Measurements from ENCODE around the gene TUBA4A.

Gene TUBA4A

DNA sequence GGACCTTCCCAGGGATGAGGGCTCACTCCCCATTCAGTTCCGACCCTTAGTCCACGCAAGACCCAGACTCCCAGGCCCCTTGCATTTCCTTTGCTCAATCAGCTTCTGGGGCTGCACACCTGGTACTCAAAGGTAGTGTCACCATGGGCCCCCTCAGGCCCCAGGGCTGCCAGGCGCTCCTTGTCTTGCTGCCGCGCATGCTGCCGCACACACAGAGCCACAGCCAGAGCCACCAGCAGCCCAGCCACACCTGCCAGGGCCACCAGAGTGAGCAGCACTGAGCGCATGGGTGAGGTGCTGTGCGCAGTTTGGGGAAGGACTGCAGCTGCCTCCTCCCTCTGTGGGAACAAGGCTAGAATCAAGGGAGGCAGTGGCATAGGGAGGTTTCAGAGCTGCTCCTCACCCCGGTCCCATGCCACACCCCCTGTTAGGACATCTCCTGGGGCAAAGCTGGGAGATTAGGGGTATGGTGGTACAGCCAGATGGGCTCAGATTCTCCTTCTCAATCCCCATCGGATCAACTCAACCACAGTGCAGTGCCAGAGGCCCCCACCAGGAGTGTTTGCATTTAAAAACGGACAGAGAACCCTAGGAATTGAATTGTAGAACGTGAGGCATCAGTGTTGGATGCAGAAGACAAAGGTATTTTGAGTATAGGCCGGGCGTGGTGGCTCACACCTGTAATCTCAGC is 44.2 kb upstream of the TUBA4A start (continued):
- TF ChIP-seq ZFP69B (tag by site-specific recombination; IDR thresholded peaks at IDR 0.05) (no peak), ZNF660 (tag by site-specific recombination; IDR thresholded peaks at IDR 0.05) (no peak), ZNF560 (tag by site-specific recombination; IDR thresholded peaks at IDR 0.05; ENCODE audit: borderline replicate concordance) (no peak), ZNF843 (tag by site-specific recombination; IDR thresholded peaks at IDR 0.05) (no peak), ZNF416 (tag by site-specific recombination; IDR thresholded peaks at IDR 0.05) (no peak), ZNF621 (tag by site-specific recombination; IDR thresholded peaks at IDR 0.05) (no peak), ZSCAN4 (tag by site-specific recombination; IDR thresholded peaks at IDR 0.05) (no peak)

DNA sequence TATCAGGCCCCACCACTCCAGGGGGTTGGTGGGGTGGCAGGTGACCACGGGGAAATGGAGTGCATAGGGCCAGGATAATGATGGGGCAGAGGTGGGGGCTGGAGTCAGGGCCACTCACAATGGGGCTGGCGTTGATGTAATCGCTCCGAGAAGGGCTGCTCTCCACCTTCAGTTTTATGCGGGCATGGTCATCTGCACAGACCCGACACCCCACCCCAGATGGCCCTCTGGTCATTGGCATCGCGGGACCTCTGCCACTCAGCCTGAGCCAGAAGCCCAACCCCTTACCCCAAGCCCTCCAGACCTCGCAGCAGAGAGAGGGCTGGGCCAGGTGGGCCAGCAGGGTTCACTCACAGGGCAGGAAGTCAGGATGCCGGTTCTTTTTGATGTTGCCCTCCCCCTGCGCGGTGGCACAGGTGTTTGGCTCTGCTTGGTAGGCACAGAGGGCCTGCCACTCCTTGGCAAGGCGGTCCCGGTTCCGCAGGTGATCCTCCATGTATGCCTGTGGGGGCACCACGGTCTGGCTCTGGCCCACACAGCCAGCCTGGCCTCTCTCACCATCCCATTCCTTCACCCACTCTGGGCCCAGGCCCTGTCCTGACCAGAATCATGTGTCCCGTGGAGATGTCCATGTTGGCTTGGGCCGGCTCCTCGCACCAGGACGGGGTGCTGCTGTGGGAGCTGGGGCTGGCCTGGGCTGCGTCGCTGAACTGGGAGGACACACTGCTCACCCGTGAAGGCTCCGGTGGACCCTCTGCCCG is 43.1 kb upstream of the TUBA4A start:
- POLR2A ChIA-PET: no interaction called here

GRCh38 chr2:219296142-219296541 is 42.4 kb upstream of the TUBA4A start:
- H3K9me3 ChIP-seq (ENCODE audit: control insufficient read depth, insufficient read depth, low read depth, low read length): no peaks in the 10 kb centered on the region
- CTCF ChIA-PET: interaction anchor here (0.6 to 11.6 kb wide), 25 partner anchors 8 to 290 kb away, joined by 3 to 297 read pairs (median 7); partner anchors contain the start of genes ABCB6, ANKZF1, ATG9A and CNPPD1
- POLR2A ChIA-PET: interaction anchor here (2.1 kb wide), 1 partner anchor 119 kb away, joined by 6 read pairs; the partner anchor contains the start of gene CNPPD1
- H3K4me3 ChIP-seq (ENCODE audit: low read depth, low read length): no peak overlapping the region
- H3K36me3 ChIP-seq (ENCODE audit: control insufficient read depth in 2 of 2, insufficient read depth in 1 of 2, low read length in 2 of 2): no peaks in the 10 kb centered on the region
- no peaks in the 10 kb centered on the region; the same call in 1 of the 2 replicates for H3K4me1 ChIP-seq (ENCODE audit: control insufficient read depth, insufficient read depth, low read length)
- no peak overlapping the region for H3K27ac ChIP-seq (ENCODE audit: extremely low read depth, low read depth, low read length)
- TF ChIP-seq ZNF768 (tag by site-specific recombination; IDR thresholded peaks at IDR 0.05) (no peak), ZNF366 (tag by site-specific recombination; conservative IDR thresholded peaks at IDR 0.05) (no peak), OVOL3 (tag by site-specific recombination; IDR thresholded peaks at IDR 0.05) (no peak), ZNF473 (tag by site-specific recombination; IDR thresholded peaks at IDR 0.05) (no peak), ZNF76 (tag by site-specific recombination; IDR thresholded peaks at IDR 0.05; ENCODE audit: borderline replicate concordance, low read depth) (no peak), ZNF510 (tag by site-specific recombination; IDR thresholded peaks at IDR 0.05; ENCODE audit: insufficient replicate concordance) (no peak), ZSCAN23 (tag by site-specific recombination; IDR thresholded peaks at IDR 0.05) (no peak), ZBTB48 (tag by site-specific recombination; IDR thresholded peaks at IDR 0.05) (no peak), ZNF335 (tag by site-specific recombination; conservative IDR thresholded peaks at IDR 0.05) (no peak), ZNF530 (tag by site-specific recombination; IDR thresholded peaks at IDR 0.05; ENCODE audit: low read depth) (no peak)
- TF ChIP-seq, protein P1, sequence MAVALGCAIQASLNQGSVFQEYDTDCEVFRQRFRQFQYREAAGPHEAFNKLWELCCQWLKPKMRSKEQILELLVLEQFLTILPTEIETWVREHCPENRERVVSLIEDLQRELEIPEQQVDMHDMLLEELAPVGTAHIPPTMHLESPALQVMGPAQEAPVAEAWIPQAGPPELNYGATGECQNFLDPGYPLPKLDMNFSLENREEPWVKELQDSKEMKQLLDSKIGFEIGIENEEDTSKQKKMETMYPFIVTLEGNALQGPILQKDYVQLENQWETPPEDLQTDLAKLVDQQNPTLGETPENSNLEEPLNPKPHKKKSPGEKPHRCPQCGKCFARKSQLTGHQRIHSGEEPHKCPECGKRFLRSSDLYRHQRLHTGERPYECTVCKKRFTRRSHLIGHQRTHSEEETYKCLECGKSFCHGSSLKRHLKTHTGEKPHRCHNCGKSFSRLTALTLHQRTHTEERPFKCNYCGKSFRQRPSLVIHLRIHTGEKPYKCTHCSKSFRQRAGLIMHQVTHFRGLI (tag by site-specific recombination; IDR thresholded peaks at IDR 0.05): no peak

More for the DNA sequence above, 43.1 kb upstream of the TUBA4A start:
- no peak for TF ChIP-seq KLF10 (tag by site-specific recombination; IDR thresholded peaks at IDR 0.05)
- no peak for TF ChIP-seq KLF8 (tag by site-specific recombination; IDR thresholded peaks at IDR 0.05)
- no peak for TF ChIP-seq ZNF121 (tag by site-specific recombination; IDR thresholded peaks at IDR 0.05)
- TF ChIP-seq, protein P2, sequence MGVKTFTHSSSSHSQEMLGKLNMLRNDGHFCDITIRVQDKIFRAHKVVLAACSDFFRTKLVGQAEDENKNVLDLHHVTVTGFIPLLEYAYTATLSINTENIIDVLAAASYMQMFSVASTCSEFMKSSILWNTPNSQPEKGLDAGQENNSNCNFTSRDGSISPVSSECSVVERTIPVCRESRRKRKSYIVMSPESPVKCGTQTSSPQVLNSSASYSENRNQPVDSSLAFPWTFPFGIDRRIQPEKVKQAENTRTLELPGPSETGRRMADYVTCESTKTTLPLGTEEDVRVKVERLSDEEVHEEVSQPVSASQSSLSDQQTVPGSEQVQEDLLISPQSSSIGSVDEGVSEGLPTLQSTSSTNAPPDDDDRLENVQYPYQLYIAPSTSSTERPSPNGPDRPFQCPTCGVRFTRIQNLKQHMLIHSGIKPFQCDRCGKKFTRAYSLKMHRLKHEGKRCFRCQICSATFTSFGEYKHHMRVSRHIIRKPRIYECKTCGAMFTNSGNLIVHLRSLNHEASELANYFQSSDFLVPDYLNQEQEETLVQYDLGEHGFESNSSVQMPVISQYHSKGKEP (tag by site-specific recombination; IDR thresholded peaks at IDR 0.05): no peak
- TF ChIP-seq, protein P3, sequence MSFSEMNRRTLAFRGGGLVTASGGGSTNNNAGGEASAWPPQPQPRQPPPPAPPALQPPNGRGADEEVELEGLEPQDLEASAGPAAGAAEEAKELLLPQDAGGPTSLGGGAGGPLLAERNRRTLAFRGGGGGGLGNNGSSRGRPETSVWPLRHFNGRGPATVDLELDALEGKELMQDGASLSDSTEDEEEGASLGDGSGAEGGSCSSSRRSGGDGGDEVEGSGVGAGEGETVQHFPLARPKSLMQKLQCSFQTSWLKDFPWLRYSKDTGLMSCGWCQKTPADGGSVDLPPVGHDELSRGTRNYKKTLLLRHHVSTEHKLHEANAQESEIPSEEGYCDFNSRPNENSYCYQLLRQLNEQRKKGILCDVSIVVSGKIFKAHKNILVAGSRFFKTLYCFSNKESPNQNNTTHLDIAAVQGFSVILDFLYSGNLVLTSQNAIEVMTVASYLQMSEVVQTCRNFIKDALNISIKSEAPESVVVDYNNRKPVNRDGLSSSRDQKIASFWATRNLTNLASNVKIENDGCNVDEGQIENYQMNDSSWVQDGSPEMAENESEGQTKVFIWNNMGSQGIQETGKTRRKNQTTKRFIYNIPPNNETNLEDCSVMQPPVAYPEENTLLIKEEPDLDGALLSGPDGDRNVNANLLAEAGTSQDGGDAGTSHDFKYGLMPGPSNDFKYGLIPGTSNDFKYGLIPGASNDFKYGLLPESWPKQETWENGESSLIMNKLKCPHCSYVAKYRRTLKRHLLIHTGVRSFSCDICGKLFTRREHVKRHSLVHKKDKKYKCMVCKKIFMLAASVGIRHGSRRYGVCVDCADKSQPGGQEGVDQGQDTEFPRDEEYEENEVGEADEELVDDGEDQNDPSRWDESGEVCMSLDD (tag by site-specific recombination; IDR thresholded peaks at IDR 0.05): no peak
- TF ChIP-seq SCRT2 (tag by site-specific recombination; IDR thresholded peaks at IDR 0.05): no peak
- no peak for TF ChIP-seq TCF7L2 (IDR thresholded peaks at IDR 0.05; ENCODE audit: borderline replicate concordance, low read depth, low read length)
- TF ChIP-seq ZNF529 (tag by site-specific recombination; IDR thresholded peaks at IDR 0.05; ENCODE audit: insufficient replicate concordance): no peak
- TF ChIP-seq ZFP69B (tag by site-specific recombination; IDR thresholded peaks at IDR 0.05): no peak
- no peak overlapping the region for H3K4me3 ChIP-seq (ENCODE audit: low read depth, low read length)
- H3K9me3 ChIP-seq (ENCODE audit: control insufficient read depth, insufficient read depth, low read depth, low read length): no peaks in the 10 kb centered on the region
- no peaks in the 10 kb centered on the region; the same call in 1 of the 2 replicates for H3K4me1 ChIP-seq (ENCODE audit: control insufficient read depth, insufficient read depth, low read length)
- no peak overlapping the region for H3K27ac ChIP-seq (ENCODE audit: extremely low read depth, low read depth, low read length)
- CTCF ChIA-PET: interaction anchor here (0.6 to 11.6 kb wide), 7 partner anchors 18 to 138 kb away, joined by 3 to 297 read pairs (median 65); partner anchors contain the start of genes ANKZF1, ATG9A, CNPPD1 and DNAJB2
- H3K36me3 ChIP-seq (ENCODE audit: control insufficient read depth in 2 of 2, insufficient read depth in 1 of 2, low read length in 2 of 2): no peaks in the 10 kb centered on the region
